A549 (cell line): ENCODE measurements around the gene MLLT3. TPM values are rescaled to one million over a fixed set of nuclear protein-coding genes. Genes with fewer than 3 reads are reported as not detected.

Experiments
- ATAC-seq, 2 experiments: fragments of 200-7000 bp in 1 of 2; fragments of >200 bp in 1 of 2; cut with Nextera tagmentation in 1 of 2; cut with Tn5 transposase in 1 of 2; 3 replicates each; pipeline versions ENCODE4 v1.8.0 to v1.9.1; 2018 to 2020; ENCODE audit warnings: mild to moderate bottlenecking in 1 of 2, moderate library complexity in 1 of 2
- CTCF ChIA-PET: fragments of 300-600 bp; sonication (Branson Sonifier 250); formaldehyde crosslinking; extraction: SDS; loops from one replicate; lab custom pipeline; 2021; ENCODE audit warnings: antibody characterized with exemption, inconsistent platforms; lab: Yijun Ruan, JAX
- POLR2A ChIA-PET: fragments of 350-600 bp; formaldehyde crosslinking; extraction: SDS; loops from one replicate; lab custom pipeline; 2021; ENCODE audit warnings: antibody characterized with exemption, inconsistent platforms; lab: Yijun Ruan, JAX
- DNase-seq, 2 experiments: peaks; one replicate each; pipeline versions ENCODE4 v3.0.0 to v3.0.0-alpha.2; 2011 to 2016; ENCODE audit warnings: low read depth in 1 of 2, low spot score in 1 of 2
- FAIRE-seq: peaks from 2 replicates; lab custom pipeline; 2011; peaks lifted over from hg19 to GRCh38; lab: Jason Lieb, UNC
- H3K27ac ChIP-seq, 2 experiments: fragments of >200 bp; sonication (Bioruptor Twin); formaldehyde crosslinking; 3 replicates each; pipeline ENCODE4 v1.5.1; 2016 to 2017
- H3K4me1 ChIP-seq: fragments of >200 bp; sonication (Bioruptor Twin); formaldehyde crosslinking; 3 replicates; pipeline ENCODE4 v1.6.1; 2016
- H3K4me2 ChIP-seq: fragments of >200 bp; sonication (Bioruptor Twin); formaldehyde crosslinking; 3 replicates; pipeline ENCODE4 v1.6.1; 2016
- H3K4me3 ChIP-seq: fragments of >200 bp; sonication (Bioruptor Twin); formaldehyde crosslinking; 3 replicates; pipeline ENCODE4 v1.5.1; 2016
- H3K9me3 ChIP-seq: fragments of >200 bp; sonication (Bioruptor Twin); formaldehyde crosslinking; 3 replicates; pipeline ENCODE4 v1.6.1; 2016
- CHD4 ChIP-seq: fragments of 200-600 bp; sonication (generic); IDR thresholded peaks from 2 replicates; pipeline ENCODE4 v1.6.1; 2016; ENCODE audit warnings: antibody characterized with exemption, mild to moderate bottlenecking, borderline replicate concordance
- EP300 ChIP-seq, 2 experiments: fragments of >200 bp; sonication (Bioruptor Twin); formaldehyde crosslinking; IDR thresholded peaks; 2 replicates in 1 of 2; 3 replicates in 1 of 2; pipeline ENCODE4 v1.6.1; 2016 to 2017
- GATA3 ChIP-seq: IDR thresholded peaks from 2 replicates; pipeline ENCODE4 v1.6.1; 2012; ENCODE audit warnings: borderline replicate concordance
- HDAC2 ChIP-seq: fragments of 200-600 bp; sonication (generic); IDR thresholded peaks from 2 replicates; pipeline ENCODE4 v1.6.1; 2016
- HEYL ChIP-seq: fragments of 250-450 bp; sonication (Bioruptor Pico); IDR thresholded peaks from 2 replicates; pipeline ENCODE4 v1.8.0; 2021; ENCODE audit warnings: mild to moderate bottlenecking, moderate library complexity
- KDM1A ChIP-seq: fragments of 200-600 bp; sonication (generic); IDR thresholded peaks from 2 replicates; pipeline ENCODE4 v1.6.1; 2016; ENCODE audit warnings: low read depth, mild to moderate bottlenecking
- KDM5A ChIP-seq: fragments of 200-600 bp; sonication (generic); IDR thresholded peaks from 2 replicates; pipeline ENCODE4 v1.6.1; 2016; ENCODE audit warnings: antibody characterized with exemption, mild to moderate bottlenecking
- MAFK ChIP-seq: fragments of 450-650 bp; IDR thresholded peaks from 2 replicates; pipeline ENCODE4 v1.6.1; 2014; ENCODE audit not compliant: partially characterized antibody
- MYC ChIP-seq: IDR thresholded peaks from 2 replicates; pipeline ENCODE4 v1.6.1; 2012; ENCODE audit warnings: mild to moderate bottlenecking, inconsistent platforms, low read length, improper control_type of control experiment, borderline replicate concordance
- NPAS2 ChIP-seq: fragments of 250-450 bp; sonication (Bioruptor Pico); IDR thresholded peaks from 2 replicates; pipeline ENCODE4 v1.8.0; 2022; ENCODE audit warnings: mild to moderate bottlenecking, moderate library complexity, borderline replicate concordance
- NR3C1 ChIP-seq: fragments of >200 bp; sonication (Bioruptor Twin); formaldehyde crosslinking; IDR thresholded peaks from 3 replicates; pipeline ENCODE4 v1.6.1; 2017
- RAD21 ChIP-seq, 2 experiments: fragments of >200 bp in 1 of 2; sonication (Bioruptor Twin) in 1 of 2; formaldehyde crosslinking in 1 of 2; IDR thresholded peaks in 1 of 2; conservative IDR thresholded peaks in 1 of 2; 2 replicates in 1 of 2; 3 replicates in 1 of 2; pipeline ENCODE4 v1.6.1; 2012 to 2018; ENCODE audit warnings: inconsistent platforms in 1 of 2
- RARB ChIP-seq: fragments of 250-450 bp; sonication (Bioruptor Pico); IDR thresholded peaks from 2 replicates; pipeline ENCODE4 v1.8.0; 2021; ENCODE audit warnings: mild to moderate bottlenecking, moderate library complexity
- RCOR1 ChIP-seq: fragments of 150-350 bp; IDR thresholded peaks from 2 replicates; pipeline ENCODE4 v1.6.1; 2014; ENCODE audit warnings: antibody characterized with exemption, low read length, low read depth
- RFX5 ChIP-seq: fragments of 450-650 bp; IDR thresholded peaks from 2 replicates; pipeline ENCODE4 v1.7.1; 2014; ENCODE audit warnings: antibody characterized with exemption, mild to moderate bottlenecking, moderate library complexity
- TFCP2L1 ChIP-seq: fragments of 250-450 bp; sonication (Bioruptor Pico); IDR thresholded peaks from 2 replicates; pipeline ENCODE4 v1.5.0; 2021; ENCODE audit warnings: mild to moderate bottlenecking
- TP53 ChIP-seq: fragments of 250-450 bp; sonication (Bioruptor Pico); IDR thresholded peaks from 2 replicates; pipeline ENCODE4 v1.5.0; 2021; ENCODE audit warnings: mild to moderate bottlenecking, moderate library complexity
- ZC3H11A ChIP-seq: fragments of 450-650 bp; IDR thresholded peaks from 2 replicates; pipeline ENCODE4 v1.6.1; 2014; ENCODE audit warnings: antibody characterized with exemption, mild to moderate bottlenecking
- ZSCAN20 ChIP-seq: fragments of 250-450 bp; sonication (Bioruptor Pico); IDR thresholded peaks from 2 replicates; pipeline ENCODE4 v1.8.0; 2022; ENCODE audit warnings: mild to moderate bottlenecking, moderate library complexity
- WGBS: methylation state at CpG from one replicate; pipeline ENCODE4 v1.1.6; 2017; ENCODE audit errors: missing lambda C conversion rate; 5-methylcytosine and 5-hydroxymethylcytosine counted together
- polyA plus RNA-seq, 4 experiments: library from polyadenylated mRNA; depleted of rRNA in 3 of 4; stranded (reverse); fragments of >200 nt; fragmentation: RNase III in 1 of 4; extraction: RNeasy Plus Mini Kit Qiagen cat#74134 plus additional on column Dnase treatment in 1 of 4; gene quantifications; 2 replicates in 3 of 4; 3 replicates in 1 of 4; pipeline ENCODE4 v1.2.3, GENCODE V29; 2011 to 2017
- TF ChIP-seq, protein P1 (sequence below): fragments of >200 bp; sonication (Bioruptor Twin); formaldehyde crosslinking; IDR thresholded peaks from 3 replicates; pipeline ENCODE4 v1.6.1; 2016
- TF ChIP-seq, protein P2 (sequence below): fragments of 200-600 bp; sonication (generic); IDR thresholded peaks from 2 replicates; pipeline ENCODE4 v1.6.1; 2016; ENCODE audit warnings: antibody characterized with exemption, mild to moderate bottlenecking, moderate library complexity
- TF ChIP-seq, protein P3 (sequence below): fragments of 250-450 bp; sonication (Bioruptor Pico); IDR thresholded peaks from 2 replicates; pipeline ENCODE4 v1.5.0; 2020; ENCODE audit warnings: low read depth, mild to moderate bottlenecking, moderate library complexity
- TF ChIP-seq, protein P4 (sequence below): fragments of >200 bp; sonication (Bioruptor Twin); formaldehyde crosslinking; IDR thresholded peaks from 3 replicates; pipeline ENCODE4 v1.5.1; 2016

The MLLT3 gene
- polyA plus RNA-seq, 2 of the 4 experiments (the other 2 are of a cell fraction): 14.3 to 47.6 TPM

DNA sequence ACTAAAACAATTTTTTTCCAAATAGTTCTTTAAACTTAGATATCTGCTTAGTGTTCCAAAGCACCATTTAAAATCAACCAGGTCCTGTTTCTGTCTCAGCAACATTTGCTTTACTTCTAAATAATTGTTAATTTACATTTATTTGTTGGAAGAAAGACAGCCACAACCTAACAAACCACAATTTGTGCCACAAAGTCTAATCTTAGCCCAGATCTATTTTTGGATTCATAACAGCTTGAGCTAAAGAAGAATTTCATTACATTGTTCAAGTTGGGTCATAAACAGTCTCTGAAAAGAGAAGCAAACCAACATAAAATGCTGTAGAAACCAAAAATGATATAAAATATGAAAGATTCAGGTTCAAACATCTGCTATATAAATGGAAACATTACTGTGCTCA lies 24.4 kb downstream of the MLLT3 start:
- Histone ChIP-seq H3K27ac (no peak overlapping the region), H3K4me2 (no peak overlapping the region), H3K4me1 (peaks cover 29% of the 10 kb centered on the region), H3K4me3 (no peak overlapping the region), H3K9me3 (no peaks in the 10 kb centered on the region)
- TF ChIP-seq ZC3H11A (no peak), RAD21 (conservative IDR thresholded peaks at IDR 0.05 in 1 of 2, IDR thresholded peaks at IDR 0.05 in 1 of 2) (no peak), TFCP2L1 (CRISPR knock-in tag) (no peak), NPAS2 (CRISPR knock-in tag) (no peak), CHD4 (no peak), ZSCAN20 (no peak), TP53 (CRISPR knock-in tag) (no peak), MAFK (no peak), HDAC2 (no peak), KDM1A (no peak), RFX5 (no peak), MYC (no peak), EP300 (IDR thresholded peaks at IDR 0.05) (no peak)
- TF ChIP-seq, protein P1, sequence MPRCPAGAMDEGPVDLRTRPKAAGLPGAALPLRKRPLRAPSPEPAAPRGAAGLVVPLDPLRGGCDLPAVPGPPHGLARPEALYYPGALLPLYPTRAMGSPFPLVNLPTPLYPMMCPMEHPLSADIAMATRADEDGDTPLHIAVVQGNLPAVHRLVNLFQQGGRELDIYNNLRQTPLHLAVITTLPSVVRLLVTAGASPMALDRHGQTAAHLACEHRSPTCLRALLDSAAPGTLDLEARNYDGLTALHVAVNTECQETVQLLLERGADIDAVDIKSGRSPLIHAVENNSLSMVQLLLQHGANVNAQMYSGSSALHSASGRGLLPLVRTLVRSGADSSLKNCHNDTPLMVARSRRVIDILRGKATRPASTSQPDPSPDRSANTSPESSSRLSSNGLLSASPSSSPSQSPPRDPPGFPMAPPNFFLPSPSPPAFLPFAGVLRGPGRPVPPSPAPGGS: no peak
- TF ChIP-seq, protein P2, sequence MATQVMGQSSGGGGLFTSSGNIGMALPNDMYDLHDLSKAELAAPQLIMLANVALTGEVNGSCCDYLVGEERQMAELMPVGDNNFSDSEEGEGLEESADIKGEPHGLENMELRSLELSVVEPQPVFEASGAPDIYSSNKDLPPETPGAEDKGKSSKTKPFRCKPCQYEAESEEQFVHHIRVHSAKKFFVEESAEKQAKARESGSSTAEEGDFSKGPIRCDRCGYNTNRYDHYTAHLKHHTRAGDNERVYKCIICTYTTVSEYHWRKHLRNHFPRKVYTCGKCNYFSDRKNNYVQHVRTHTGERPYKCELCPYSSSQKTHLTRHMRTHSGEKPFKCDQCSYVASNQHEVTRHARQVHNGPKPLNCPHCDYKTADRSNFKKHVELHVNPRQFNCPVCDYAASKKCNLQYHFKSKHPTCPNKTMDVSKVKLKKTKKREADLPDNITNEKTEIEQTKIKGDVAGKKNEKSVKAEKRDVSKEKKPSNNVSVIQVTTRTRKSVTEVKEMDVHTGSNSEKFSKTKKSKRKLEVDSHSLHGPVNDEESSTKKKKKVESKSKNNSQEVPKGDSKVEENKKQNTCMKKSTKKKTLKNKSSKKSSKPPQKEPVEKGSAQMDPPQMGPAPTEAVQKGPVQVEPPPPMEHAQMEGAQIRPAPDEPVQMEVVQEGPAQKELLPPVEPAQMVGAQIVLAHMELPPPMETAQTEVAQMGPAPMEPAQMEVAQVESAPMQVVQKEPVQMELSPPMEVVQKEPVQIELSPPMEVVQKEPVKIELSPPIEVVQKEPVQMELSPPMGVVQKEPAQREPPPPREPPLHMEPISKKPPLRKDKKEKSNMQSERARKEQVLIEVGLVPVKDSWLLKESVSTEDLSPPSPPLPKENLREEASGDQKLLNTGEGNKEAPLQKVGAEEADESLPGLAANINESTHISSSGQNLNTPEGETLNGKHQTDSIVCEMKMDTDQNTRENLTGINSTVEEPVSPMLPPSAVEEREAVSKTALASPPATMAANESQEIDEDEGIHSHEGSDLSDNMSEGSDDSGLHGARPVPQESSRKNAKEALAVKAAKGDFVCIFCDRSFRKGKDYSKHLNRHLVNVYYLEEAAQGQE: no peak
- TF ChIP-seq, protein P3, sequence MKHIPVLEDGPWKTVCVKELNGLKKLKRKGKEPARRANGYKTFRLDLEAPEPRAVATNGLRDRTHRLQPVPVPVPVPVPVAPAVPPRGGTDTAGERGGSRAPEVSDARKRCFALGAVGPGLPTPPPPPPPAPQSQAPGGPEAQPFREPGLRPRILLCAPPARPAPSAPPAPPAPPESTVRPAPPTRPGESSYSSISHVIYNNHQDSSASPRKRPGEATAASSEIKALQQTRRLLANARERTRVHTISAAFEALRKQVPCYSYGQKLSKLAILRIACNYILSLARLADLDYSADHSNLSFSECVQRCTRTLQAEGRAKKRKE: no peak
- TF ChIP-seq, protein P4, sequence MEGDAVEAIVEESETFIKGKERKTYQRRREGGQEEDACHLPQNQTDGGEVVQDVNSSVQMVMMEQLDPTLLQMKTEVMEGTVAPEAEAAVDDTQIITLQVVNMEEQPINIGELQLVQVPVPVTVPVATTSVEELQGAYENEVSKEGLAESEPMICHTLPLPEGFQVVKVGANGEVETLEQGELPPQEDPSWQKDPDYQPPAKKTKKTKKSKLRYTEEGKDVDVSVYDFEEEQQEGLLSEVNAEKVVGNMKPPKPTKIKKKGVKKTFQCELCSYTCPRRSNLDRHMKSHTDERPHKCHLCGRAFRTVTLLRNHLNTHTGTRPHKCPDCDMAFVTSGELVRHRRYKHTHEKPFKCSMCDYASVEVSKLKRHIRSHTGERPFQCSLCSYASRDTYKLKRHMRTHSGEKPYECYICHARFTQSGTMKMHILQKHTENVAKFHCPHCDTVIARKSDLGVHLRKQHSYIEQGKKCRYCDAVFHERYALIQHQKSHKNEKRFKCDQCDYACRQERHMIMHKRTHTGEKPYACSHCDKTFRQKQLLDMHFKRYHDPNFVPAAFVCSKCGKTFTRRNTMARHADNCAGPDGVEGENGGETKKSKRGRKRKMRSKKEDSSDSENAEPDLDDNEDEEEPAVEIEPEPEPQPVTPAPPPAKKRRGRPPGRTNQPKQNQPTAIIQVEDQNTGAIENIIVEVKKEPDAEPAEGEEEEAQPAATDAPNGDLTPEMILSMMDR: no peak
- no peak for DNase-seq
- ChIA-PET POLR2A (no interaction called here), CTCF (interaction anchor here (0.6 to 1.4 kb wide), 2 partner anchors 14 to 508 kb away, joined by 3 to 4 read pairs; no protein-coding TSS in a partner anchor)
- no peak for FAIRE-seq
- ATAC-seq: no peak

DNA sequence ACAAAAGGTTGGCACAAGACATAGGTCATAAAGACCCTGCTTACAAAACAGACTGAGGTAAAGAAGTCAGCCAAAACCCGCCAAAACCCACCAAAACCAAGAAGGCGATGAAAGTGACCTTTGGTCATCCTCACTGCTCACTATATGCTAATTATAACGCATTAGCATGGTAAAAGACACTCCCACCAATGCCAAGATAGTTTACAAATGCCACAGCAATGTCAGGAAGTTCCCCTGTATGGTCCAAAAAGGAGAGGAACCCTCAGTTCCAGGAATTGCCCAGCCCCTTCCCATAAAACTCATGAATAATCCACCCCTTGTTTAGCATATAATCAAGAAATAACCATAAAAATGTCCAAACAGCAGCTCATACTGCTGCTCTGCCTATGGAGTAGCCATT lies 27.7 kb downstream of the MLLT3 start:
- Histone ChIP-seq H3K4me2 (no peak overlapping the region), H3K4me3 (no peak overlapping the region), H3K9me3 (no peaks in the 10 kb centered on the region), H3K27ac (no peak overlapping the region), H3K4me1 (peaks cover 28% of the 10 kb centered on the region)
- ATAC-seq (no peak), FAIRE-seq (no peak), DNase-seq (no peak)
- 77% methylated on average over 3 of the region's 3 CpGs for WGBS
- CTCF ChIA-PET: no interaction called here
- POLR2A ChIA-PET: no interaction called here
- TF ChIP-seq ZC3H11A (no peak), KDM5A (no peak), RCOR1 (no peak), TFCP2L1 (CRISPR knock-in tag) (no peak), NR3C1 (no peak), GATA3 (no peak), RARB (CRISPR knock-in tag) (no peak), CHD4 (no peak), HEYL (CRISPR knock-in tag) (no peak)
- TF ChIP-seq, protein P3: no peak
- TF ChIP-seq, protein P1: no peak
- TF ChIP-seq, protein P4: no peak
